ENCODE measurements around the gene DENND4B. TPM values are rescaled to one million over a fixed set of nuclear protein-coding genes. Genes with fewer than 3 reads are reported as not detected.
A peak's percentile ranks its signal among the peaks of the same experiment; 100 is the strongest.

DENND4B gene
- total and polyA plus RNA-seq, 9 of the 15 experiments (the other 6 are each of a cell fraction or from before 2014, with no cell fraction given), result 9.5 to 80.5 (median 23.1) TPM

DNA sequence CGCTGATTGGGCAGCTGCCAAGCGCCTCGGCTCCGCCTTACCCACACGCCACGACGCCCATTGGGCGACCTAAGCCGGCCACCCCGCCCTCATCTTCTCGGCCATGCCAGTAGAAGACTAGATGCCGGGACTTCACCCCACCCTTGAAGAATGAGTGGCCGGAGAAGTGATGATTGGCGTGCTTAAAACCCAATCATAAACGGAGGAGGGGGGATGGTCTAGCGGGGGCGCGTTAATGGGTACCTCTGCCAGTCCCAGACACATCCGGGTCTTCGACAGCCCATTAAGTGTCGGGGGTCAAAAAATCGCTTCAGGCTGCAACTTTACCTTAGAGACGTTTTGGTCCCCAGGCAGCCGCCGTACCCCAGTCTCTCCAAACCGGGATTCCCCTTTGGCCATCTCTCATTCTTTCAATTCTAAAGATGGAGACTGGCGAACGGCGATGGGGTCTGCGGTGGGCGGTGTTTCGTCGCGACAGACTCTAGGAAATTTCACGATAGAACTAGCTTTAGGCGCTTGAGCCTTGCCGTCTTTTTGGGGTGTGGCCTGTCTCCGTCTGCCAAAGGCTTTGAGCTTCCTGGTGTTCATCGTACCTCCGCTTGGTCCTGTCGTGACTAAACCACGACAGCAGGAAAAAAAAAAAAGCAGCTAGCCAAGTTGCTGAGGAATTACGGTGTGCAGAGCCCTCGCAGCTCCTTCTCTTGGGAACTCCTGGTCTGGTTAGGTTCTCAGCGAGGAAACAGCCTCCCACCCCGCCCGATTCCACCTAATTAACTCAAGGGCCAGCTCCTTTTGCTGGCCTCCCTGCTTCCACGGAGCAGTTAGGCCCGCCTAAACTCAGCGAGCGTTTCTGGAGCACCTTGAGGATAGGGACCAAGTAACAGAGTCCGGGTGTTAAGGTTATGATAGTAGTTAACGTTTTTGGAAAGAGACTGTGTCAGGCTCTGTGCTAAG, 23.3 kb downstream of the DENND4B start, which contains the start of gene GATAD2B (continued):
- TF ChIP-seq, protein P1, sequence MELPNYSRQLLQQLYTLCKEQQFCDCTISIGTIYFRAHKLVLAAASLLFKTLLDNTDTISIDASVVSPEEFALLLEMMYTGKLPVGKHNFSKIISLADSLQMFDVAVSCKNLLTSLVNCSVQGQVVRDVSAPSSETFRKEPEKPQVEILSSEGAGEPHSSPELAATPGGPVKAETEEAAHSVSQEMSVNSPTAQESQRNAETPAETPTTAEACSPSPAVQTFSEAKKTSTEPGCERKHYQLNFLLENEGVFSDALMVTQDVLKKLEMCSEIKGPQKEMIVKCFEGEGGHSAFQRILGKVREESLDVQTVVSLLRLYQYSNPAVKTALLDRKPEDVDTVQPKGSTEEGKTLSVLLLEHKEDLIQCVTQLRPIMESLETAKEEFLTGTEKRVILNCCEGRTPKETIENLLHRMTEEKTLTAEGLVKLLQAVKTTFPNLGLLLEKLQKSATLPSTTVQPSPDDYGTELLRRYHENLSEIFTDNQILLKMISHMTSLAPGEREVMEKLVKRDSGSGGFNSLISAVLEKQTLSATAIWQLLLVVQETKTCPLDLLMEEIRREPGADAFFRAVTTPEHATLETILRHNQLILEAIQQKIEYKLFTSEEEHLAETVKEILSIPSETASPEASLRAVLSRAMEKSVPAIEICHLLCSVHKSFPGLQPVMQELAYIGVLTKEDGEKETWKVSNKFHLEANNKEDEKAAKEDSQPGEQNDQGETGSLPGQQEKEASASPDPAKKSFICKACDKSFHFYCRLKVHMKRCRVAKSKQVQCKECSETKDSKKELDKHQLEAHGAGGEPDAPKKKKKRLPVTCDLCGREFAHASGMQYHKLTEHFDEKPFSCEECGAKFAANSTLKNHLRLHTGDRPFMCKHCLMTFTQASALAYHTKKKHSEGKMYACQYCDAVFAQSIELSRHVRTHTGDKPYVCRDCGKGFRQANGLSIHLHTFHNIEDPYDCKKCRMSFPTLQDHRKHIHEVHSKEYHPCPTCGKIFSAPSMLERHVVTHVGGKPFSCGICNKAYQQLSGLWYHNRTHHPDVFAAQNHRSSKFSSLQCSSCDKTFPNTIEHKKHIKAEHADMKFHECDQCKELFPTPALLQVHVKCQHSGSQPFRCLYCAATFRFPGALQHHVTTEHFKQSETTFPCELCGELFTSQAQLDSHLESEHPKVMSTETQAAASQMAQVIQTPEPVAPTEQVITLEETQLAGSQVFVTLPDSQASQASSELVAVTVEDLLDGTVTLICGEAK (IDR thresholded peaks at IDR 0.05), result peak; percentile 59
- TF ChIP-seq, protein P1 (CRISPR knock-in tag; IDR thresholded peaks at IDR 0.05), result no peak
- peak; percentile 68; the same call in 1 of the 2 replicates for TF ChIP-seq LCOR (CRISPR knock-in tag; IDR thresholded peaks at IDR 0.05)
- TF ChIP-seq, protein P2, sequence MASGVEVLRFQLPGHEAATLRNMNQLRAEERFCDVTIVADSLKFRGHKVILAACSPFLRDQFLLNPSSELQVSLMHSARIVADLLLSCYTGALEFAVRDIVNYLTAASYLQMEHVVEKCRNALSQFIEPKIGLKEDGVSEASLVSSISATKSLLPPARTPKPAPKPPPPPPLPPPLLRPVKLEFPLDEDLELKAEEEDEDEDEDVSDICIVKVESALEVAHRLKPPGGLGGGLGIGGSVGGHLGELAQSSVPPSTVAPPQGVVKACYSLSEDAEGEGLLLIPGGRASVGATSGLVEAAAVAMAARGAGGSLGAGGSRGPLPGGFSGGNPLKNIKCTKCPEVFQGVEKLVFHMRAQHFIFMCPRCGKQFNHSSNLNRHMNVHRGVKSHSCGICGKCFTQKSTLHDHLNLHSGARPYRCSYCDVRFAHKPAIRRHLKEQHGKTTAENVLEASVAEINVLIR (CRISPR knock-in tag; IDR thresholded peaks at IDR 0.05), result 0 out of 2 replicates have a peak, but pooled peaks have one; percentile 14
- no peak for TF ChIP-seq NR1H2 (CRISPR knock-in tag; IDR thresholded peaks at IDR 0.05)
- no peak for TF ChIP-seq HEY1 (CRISPR knock-in tag; IDR thresholded peaks at IDR 0.05; ENCODE audit: borderline replicate concordance)
- 0 out of 2 replicates have a peak, but pooled peaks have one; percentile 17 for TF ChIP-seq C11orf30 (IDR thresholded peaks at IDR 0.05; ENCODE audit: low read depth)
- no peak for TF ChIP-seq ZNF699 (CRISPR knock-in tag; IDR thresholded peaks at IDR 0.05; ENCODE audit: insufficient replicate concordance)
- TF ChIP-seq, protein P3, sequence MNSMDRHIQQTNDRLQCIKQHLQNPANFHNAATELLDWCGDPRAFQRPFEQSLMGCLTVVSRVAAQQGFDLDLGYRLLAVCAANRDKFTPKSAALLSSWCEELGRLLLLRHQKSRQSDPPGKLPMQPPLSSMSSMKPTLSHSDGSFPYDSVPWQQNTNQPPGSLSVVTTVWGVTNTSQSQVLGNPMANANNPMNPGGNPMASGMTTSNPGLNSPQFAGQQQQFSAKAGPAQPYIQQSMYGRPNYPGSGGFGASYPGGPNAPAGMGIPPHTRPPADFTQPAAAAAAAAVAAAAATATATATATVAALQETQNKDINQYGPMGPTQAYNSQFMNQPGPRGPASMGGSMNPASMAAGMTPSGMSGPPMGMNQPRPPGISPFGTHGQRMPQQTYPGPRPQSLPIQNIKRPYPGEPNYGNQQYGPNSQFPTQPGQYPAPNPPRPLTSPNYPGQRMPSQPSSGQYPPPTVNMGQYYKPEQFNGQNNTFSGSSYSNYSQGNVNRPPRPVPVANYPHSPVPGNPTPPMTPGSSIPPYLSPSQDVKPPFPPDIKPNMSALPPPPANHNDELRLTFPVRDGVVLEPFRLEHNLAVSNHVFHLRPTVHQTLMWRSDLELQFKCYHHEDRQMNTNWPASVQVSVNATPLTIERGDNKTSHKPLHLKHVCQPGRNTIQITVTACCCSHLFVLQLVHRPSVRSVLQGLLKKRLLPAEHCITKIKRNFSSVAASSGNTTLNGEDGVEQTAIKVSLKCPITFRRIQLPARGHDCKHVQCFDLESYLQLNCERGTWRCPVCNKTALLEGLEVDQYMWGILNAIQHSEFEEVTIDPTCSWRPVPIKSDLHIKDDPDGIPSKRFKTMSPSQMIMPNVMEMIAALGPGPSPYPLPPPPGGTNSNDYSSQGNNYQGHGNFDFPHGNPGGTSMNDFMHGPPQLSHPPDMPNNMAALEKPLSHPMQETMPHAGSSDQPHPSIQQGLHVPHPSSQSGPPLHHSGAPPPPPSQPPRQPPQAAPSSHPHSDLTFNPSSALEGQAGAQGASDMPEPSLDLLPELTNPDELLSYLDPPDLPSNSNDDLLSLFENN (IDR thresholded peaks at IDR 0.05; ENCODE audit: low read depth in 2 of 2, low read length in 2 of 2), result no peak
- peak; percentile 48; the same call in 1 of the 2 replicates for TF ChIP-seq GABPA (tag; conservative IDR thresholded peaks at IDR 0.05; ENCODE audit: low read depth)
- TF ChIP-seq ZSCAN29 (IDR thresholded peaks at IDR 0.05), result peak; percentile 76

All from K562 (cell line).